Fibroblast of mammary gland (primary cell): ENCODE data around the gene ANO10.
"Not testable (repeated sequence)": the region's sequence is repeated elsewhere in the genome, so short reads cannot be mapped to it uniquely, and the experiment has no call there.

ENCODE experiments used
- DNase-seq: peaks from one replicate; pipeline ENCODE4 v3.0.0-alpha.2; 2010; ENCODE audit warnings: low read depth
- H3K4me3 ChIP-seq: 2 replicates; pipeline ENCODE4 v1.5.1; 2011; ENCODE audit warnings: low read depth, mild to moderate bottlenecking, low read length, moderate library complexity; ENCODE audit not compliant: control insufficient read depth
- CTCF ChIP-seq: conservative IDR thresholded peaks from 2 replicates; pipeline ENCODE4 v1.5.1; 2011; ENCODE audit warnings: low read depth, low read length, inconsistent platforms; ENCODE audit not compliant: control insufficient read depth, insufficient read depth

The ANO10 gene

GRCh38 chr3:43473244-43473643, 148.6 kb downstream of the ANO10 start:
- H3K4me3 ChIP-seq, result no peak overlapping the region
- no peak for TF ChIP-seq CTCF
- no peak for DNase-seq

- no peak for TF ChIP-seq CTCF
Observed at GRCh38 chr3:43468133-43468532, 153.7 kb downstream of the ANO10 start.

DNA sequence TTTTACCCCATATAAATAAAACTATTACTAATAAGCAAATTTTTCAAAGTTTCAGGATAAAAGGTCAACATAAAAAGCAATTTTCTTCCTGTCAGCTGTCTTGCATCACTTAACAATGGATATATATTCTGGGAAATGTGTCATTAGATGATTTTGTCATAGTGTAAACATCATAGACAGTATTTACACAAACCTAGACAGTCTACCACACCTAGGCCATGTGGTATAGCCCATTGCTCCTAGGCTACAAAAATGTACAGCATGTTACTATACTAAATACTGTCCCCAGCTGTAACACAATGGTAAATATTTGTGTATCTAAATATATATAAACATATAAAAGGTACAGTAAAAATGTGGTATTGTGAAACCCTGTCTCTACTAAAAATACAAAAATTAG, 156.7 kb downstream of the ANO10 start:
- H3K4me3 ChIP-seq, result no peak overlapping the region
- DNase-seq, result no peak
- TF ChIP-seq CTCF, result no peak

More at GRCh38 chr3:43468133-43468532, 153.7 kb downstream of the ANO10 start:
- DNase-seq, result no peak
- H3K4me3 ChIP-seq, result no peak overlapping the region

DNA sequence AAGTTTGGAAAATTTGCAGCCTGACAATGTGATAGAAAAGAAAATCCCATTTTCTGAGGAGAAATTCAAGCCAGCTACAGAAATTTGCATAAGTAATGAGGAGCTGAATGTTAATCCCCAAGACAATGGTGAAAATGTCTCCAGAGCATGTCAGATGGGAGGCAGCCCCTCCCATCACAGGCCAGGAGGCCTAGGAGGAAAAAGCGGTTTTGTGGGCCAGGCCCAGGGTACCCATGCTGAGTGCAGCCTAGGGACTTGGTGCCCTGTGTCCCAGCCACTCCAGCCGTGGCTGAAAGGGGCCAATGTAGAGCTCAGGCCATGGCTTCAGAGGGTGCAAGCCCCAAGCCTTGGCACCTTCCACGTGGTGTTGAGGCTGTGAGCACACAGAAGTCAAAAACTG, 159.2 kb downstream of the ANO10 start:
- not testable (repeated sequence) for H3K4me3 ChIP-seq, DNase-seq

GRCh38 chr3:43461345-43461744, 160.5 kb downstream of the ANO10 start:
- no peak for TF ChIP-seq CTCF
- peak; percentile 36 for DNase-seq
- no peak overlapping the region for H3K4me3 ChIP-seq

DNA sequence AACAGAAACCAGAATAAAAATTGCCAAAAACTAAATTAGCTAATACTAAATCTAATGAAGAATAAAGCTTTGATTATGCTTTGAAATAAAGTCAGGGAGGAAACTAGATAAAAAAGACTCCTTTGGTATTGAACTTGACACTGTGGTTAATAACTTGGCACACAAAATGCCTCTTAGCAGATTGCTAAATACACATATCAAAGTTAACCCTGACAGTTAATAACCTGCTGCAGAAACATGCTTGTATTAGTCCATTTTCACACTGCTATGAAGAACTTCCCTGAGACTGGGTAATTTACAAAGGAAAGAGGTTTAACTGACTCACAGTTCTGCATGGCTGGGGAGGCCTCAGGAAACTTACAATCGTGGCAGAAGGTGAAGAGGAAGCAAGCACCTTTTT, 164.8 kb downstream of the ANO10 start:
- DNase-seq, H3K4me3 ChIP-seq: not testable (repeated sequence)

DNA sequence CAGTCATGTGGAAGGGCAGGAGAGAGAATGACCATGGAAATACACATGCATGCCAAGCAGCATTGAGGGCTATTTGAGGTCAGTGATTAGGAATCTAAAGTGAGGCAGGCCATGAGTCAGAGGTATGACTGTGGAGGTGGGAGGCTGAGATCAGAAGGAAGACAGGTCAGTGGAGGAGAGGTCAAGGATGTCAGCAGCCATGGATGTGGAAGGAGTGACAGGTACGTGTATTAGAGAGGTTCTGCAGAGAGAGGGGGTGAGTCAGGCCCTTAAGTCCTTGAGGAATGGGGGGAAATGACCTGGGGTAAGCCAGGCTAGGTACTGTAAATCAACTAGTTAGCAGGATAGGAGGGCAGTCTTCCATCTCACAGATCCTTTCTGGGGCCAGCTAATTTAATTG, 166.6 kb downstream of the ANO10 start:
- DNase-seq, result peak; percentile 76
- no peak overlapping the region for H3K4me3 ChIP-seq
- TF ChIP-seq CTCF, result no peak

DNA sequence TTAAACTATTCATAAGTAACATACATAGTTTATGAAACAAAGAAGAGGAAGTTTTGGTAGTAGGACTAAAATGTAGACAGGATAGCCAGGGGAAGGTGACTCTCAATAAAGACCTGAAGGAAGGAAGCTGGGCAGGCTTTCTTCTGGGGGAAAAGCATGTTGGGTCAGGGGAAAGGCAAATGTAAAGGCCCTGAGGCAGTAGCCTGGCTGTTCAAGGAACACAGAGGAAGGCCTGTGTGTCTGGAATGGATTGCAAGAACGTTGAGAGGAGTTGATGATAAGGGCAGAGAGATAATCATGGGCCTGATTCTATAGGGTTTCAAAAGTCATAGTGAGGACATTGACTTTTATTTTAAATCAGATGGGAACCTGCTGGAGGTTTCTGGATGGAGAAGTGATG, 167.8 kb downstream of the ANO10 start:
- H3K4me3 ChIP-seq, result no peak overlapping the region
- TF ChIP-seq CTCF, result no peak
- DNase-seq, result no peak
